K562 (cell line): Measurements from ENCODE around the gene CNTN4. TPM values are rescaled to one million over a fixed set of nuclear protein-coding genes. Genes with fewer than 3 reads are reported as not detected.

ENCODE experiments used
- ATAC-seq: fragments of 200-7000 bp; cut with Tn5 transposase; 3 replicates; pipeline ENCODE4 v1.9.1; 2020; ENCODE audit warnings: moderate library complexity
- BruUV-seq: library from RNA; stranded (reverse); fragments of 400-500 nt; replicated peaks from 2 replicates; lab custom pipeline; 2021; lab: Mats Ljungman, UMichigan
- CTCF ChIA-PET: fragments of 300-600 bp; formaldehyde crosslinking; extraction: SDS; loops from one replicate; lab custom pipeline; 2021; ENCODE audit warnings: low intra/inter-chr PET ratio; lab: Yijun Ruan, JAX
- POLR2A ChIA-PET: fragments of 300-600, 350-650 bp; sonication (Branson Sonifier 250); formaldehyde crosslinking; extraction: SDS; loops from one replicate; lab custom pipeline; 2021; ENCODE audit warnings: antibody characterized with exemption, inconsistent platforms; lab: Yijun Ruan, JAX
- DNase-seq, 4 experiments: peaks; one replicate each; pipeline versions ENCODE4 v3.0.0 to v3.0.0-alpha.2; 2011 to 2018; ENCODE audit warnings: low spot score in 3 of 4, mixed read lengths in 3 of 4; ENCODE audit errors: extremely low read depth in 1 of 4
- FAIRE-seq: peaks from 2 replicates; lab custom pipeline; 2011; peaks lifted over from hg19 to GRCh38; lab: Jason Lieb, UNC
- H2AFZ ChIP-seq: 2 replicates; pipeline ENCODE4 v1.6.0; 2011; ENCODE audit warnings: low read depth, low read length, control low read depth, inconsistent platforms
- H3K27ac ChIP-seq: fragments of 200-600 bp; 3 replicates; pipeline ENCODE4 v1.8.0; 2011; ENCODE audit warnings: low read depth, mild to moderate bottlenecking, control low read depth, inconsistent platforms, low read length, moderate library complexity, mixed read lengths; ENCODE audit errors: extremely low read depth
- H3K27me3 ChIP-seq, 2 experiments: fragments of 300-600 bp in 1 of 2; 2 replicates in 1 of 2; 3 replicates in 1 of 2; pipeline versions ENCODE4 v1.6.0 to v1.8.0; 2011; ENCODE audit warnings: inconsistent platforms in 2 of 2, low read length in 2 of 2, mild to moderate bottlenecking in 1 of 2, mixed read lengths in 1 of 2, moderate library complexity in 1 of 2; ENCODE audit not compliant: control insufficient read depth in 2 of 2, insufficient read depth in 2 of 2
- H3K36me3 ChIP-seq: fragments of 300-600 bp; 3 replicates; pipeline ENCODE4 v1.8.0; 2011; ENCODE audit warnings: mild to moderate bottlenecking, low read length, inconsistent platforms; ENCODE audit not compliant: control insufficient read depth, insufficient read depth
- H3K4me1 ChIP-seq, 2 experiments: fragments of 200-600 bp in 1 of 2; replicated peaks in 1 of 2; 2 replicates in 1 of 2; 3 replicates in 1 of 2; pipeline versions ENCODE4 v1.5.1 to v1.8.0; 2011; ENCODE audit warnings: inconsistent platforms in 2 of 2, low read length in 2 of 2, mild to moderate bottlenecking in 1 of 2, mixed read lengths in 1 of 2, moderate library complexity in 1 of 2; ENCODE audit not compliant: control insufficient read depth in 2 of 2, insufficient read depth in 2 of 2
- H3K4me2 ChIP-seq: 2 replicates; pipeline ENCODE4 v1.6.1; 2011; ENCODE audit warnings: low read length, control low read depth, inconsistent platforms, mixed read lengths; ENCODE audit not compliant: insufficient read depth
- H3K4me3 ChIP-seq: fragments of 200-600 bp; sonication (generic), shearing (Covaris generic); 2 replicates; pipeline ENCODE4 v1.5.1; 2016; ENCODE audit warnings: control low read depth, inconsistent platforms
- H3K79me2 ChIP-seq: fragments of 200-600 bp; 3 replicates; pipeline ENCODE4 v1.8.0; 2011; ENCODE audit warnings: low read length, inconsistent platforms; ENCODE audit not compliant: control insufficient read depth, insufficient read depth
- H3K9ac ChIP-seq, 2 experiments: 2 replicates each; pipeline versions ENCODE4 v1.6.0 to v1.6.1; 2011; ENCODE audit warnings: low read depth in 2 of 2, low read length in 2 of 2, control low read depth in 1 of 2, inconsistent platforms in 1 of 2, mild to moderate bottlenecking in 1 of 2, mixed read lengths in 1 of 2; ENCODE audit not compliant: insufficient read depth in 1 of 2
- H3K9me1 ChIP-seq: one replicate; pipeline ENCODE4 v1.6.0; 2011; ENCODE audit warnings: inconsistent platforms, mild to moderate bottlenecking, low read length, moderate library complexity; ENCODE audit not compliant: control insufficient read depth, insufficient read depth
- H3K9me3 ChIP-seq: replicated peaks from 2 replicates; pipeline ENCODE4 v1.5.1; 2011; ENCODE audit warnings: low read depth, low read length, inconsistent platforms; ENCODE audit not compliant: control insufficient read depth, insufficient read depth
- H4K20me1 ChIP-seq: replicated peaks from 2 replicates; pipeline ENCODE4 v1.6.1; 2011; ENCODE audit warnings: low read length, inconsistent platforms, mixed read lengths; ENCODE audit not compliant: control insufficient read depth, insufficient read depth
- ETV5 ChIP-seq: sonication (generic); formaldehyde crosslinking; IDR thresholded peaks from 2 replicates; pipeline ENCODE4 v1.4.0; 2020; ENCODE audit warnings: low read depth, mild to moderate bottlenecking, missing genetic modification reagents
- HMG20B ChIP-seq: fragments of 250-450 bp; sonication (Bioruptor Pico); IDR thresholded peaks from 2 replicates; pipeline ENCODE4 v1.5.0; 2021; ENCODE audit warnings: mild to moderate bottlenecking
- PCBP1 ChIP-seq: fragments of 200-400 bp; formaldehyde crosslinking; IDR thresholded peaks from 2 replicates; pipeline ENCODE4 v1.6.1; 2018; ENCODE audit warnings: mild to moderate bottlenecking, low read depth, low read length; ENCODE audit not compliant: poor library complexity, severe bottlenecking
- PHB ChIP-seq: fragments of 250-450 bp; sonication (Bioruptor Pico); IDR thresholded peaks from 2 replicates; pipeline ENCODE4 v1.5.0; 2021
- PKNOX1 ChIP-seq: fragments of 450-650 bp; IDR thresholded peaks from 2 replicates; pipeline ENCODE4 v1.6.1; 2016
- RBM34 ChIP-seq: fragments of 200-400 bp; formaldehyde crosslinking; IDR thresholded peaks from 2 replicates; pipeline ENCODE4 v1.6.1; 2018; ENCODE audit warnings: low read length, borderline replicate concordance; ENCODE audit not compliant: insufficient read depth
- SAP30 ChIP-seq: fragments of 200-600 bp; sonication (generic); IDR thresholded peaks from 2 replicates; pipeline ENCODE4 v1.6.1; 2012; ENCODE audit warnings: borderline replicate concordance, low read depth, mild to moderate bottlenecking, moderate library complexity, low read length, control low read depth, inconsistent platforms; ENCODE audit not compliant: insufficient read depth, poor library complexity, severe bottlenecking
- STAT5B ChIP-seq: fragments of 250-450 bp; sonication (Bioruptor Pico); IDR thresholded peaks from 2 replicates; pipeline ENCODE4 v1.8.0; 2021; ENCODE audit warnings: mild to moderate bottlenecking, inconsistent platforms
- TAF9B ChIP-seq: fragments of 450-650 bp; IDR thresholded peaks from 2 replicates; pipeline ENCODE4 v1.6.1; 2018; ENCODE audit warnings: mild to moderate bottlenecking; ENCODE audit not compliant: partially characterized antibody
- USF2 ChIP-seq: sonication (generic); formaldehyde crosslinking; IDR thresholded peaks from 2 replicates; pipeline ENCODE4 v1.5.0; 2020; ENCODE audit warnings: missing genetic modification reagents
- ZBTB8A ChIP-seq: fragments of 450-650 bp; IDR thresholded peaks from 2 replicates; pipeline ENCODE4 v1.6.1; 2018; ENCODE audit warnings: mild to moderate bottlenecking, moderate library complexity; ENCODE audit not compliant: partially characterized antibody
- ZNF232 ChIP-seq: sonication (generic); formaldehyde crosslinking; IDR thresholded peaks from 2 replicates; pipeline ENCODE4 v1.8.0; 2022; ENCODE audit warnings: mild to moderate bottlenecking, missing genetic modification reagents
- ZNF76 ChIP-seq: fragments of 250-450 bp; sonication (Bioruptor Pico); IDR thresholded peaks from 2 replicates; pipeline ENCODE4 v1.4.0; 2020; ENCODE audit warnings: mild to moderate bottlenecking, moderate library complexity, borderline replicate concordance
- ZNF764 ChIP-seq: fragments of 250-450 bp; sonication (Bioruptor Pico); IDR thresholded peaks from 2 replicates; pipeline ENCODE4 v1.4.0; 2020; ENCODE audit warnings: low read depth, mild to moderate bottlenecking, moderate library complexity
- WGBS: fragments of 100-300 bp; shearing (Covaris generic); methylation state at CpG from one replicate; pipeline ENCODE4 v1.1.6; 2016; ENCODE audit warnings: low coverage, mixed read lengths; ENCODE audit not compliant: insufficient coverage; ENCODE audit errors: missing lambda C conversion rate; 5-methylcytosine and 5-hydroxymethylcytosine counted together
- in situ Hi-C: fragments of 300-500 bp; cut with MboI; formaldehyde crosslinking; loops from 4 replicates; pipeline ENCODE4 v1.15.0; 2018; ENCODE audit warnings: inconsistent platforms, mixed read lengths
- intact Hi-C: fragments of 100-400 bp; cut with micrococcal nuclease; formaldehyde crosslinking; loops from 2 replicates; pipeline ENCODE4 v1.14.2; 2022
- polyA plus RNA-seq, 8 experiments: library from polyadenylated mRNA; depleted of rRNA in 4 of 8; stranded (reverse) in 5 of 8; unstranded in 3 of 8; fragments of >200 nt; fragmentation: Nextera tagmentation in 2 of 8; fragmentation: Illumina TruSeq in 1 of 8; extraction: Ambion mirVana in 2 of 8; extraction: Trizol in 1 of 8; gene quantifications; 2 replicates each; pipeline versions ENCODE4 v1.2.1 to v1.2.3, GENCODE V29; 2011 to 2014; ENCODE audit warnings: inconsistent platforms in 1 of 8, missing spikeins in 1 of 8
- total RNA-seq, 7 experiments: library from RNA; depleted of rRNA in 6 of 7; stranded (reverse); fragments of >200 nt in 6 of 7; fragmentation: Illumina TruSeq in 2 of 7; extraction: Trizol in 2 of 7; gene quantifications; 2 replicates each; pipeline versions ENCODE4 v1.2.1 to v1.2.3, GENCODE V29; 2011 to 2021; ENCODE audit warnings: low replicate concordance in 1 of 7
- TF ChIP-seq, protein P1 (sequence below): fragments of 250-450 bp; sonication (Bioruptor Pico); IDR thresholded peaks from 2 replicates; pipeline ENCODE4 v1.4.0; 2020; ENCODE audit warnings: mild to moderate bottlenecking, moderate library complexity, borderline replicate concordance
- TF ChIP-seq, protein P2 (sequence below): IDR thresholded peaks from 3 replicates; pipeline ENCODE4 v1.6.1; 2011; ENCODE audit warnings: borderline replicate concordance, mild to moderate bottlenecking; ENCODE audit not compliant: insufficient read length, insufficient read depth

Gene CNTN4
- total and polyA plus RNA-seq, 9 of the 15 experiments (the other 6 are each of a cell fraction or from before 2014, with no cell fraction given) = not detected

GRCh38 chr3:2476996-2477395, 378.3 kb downstream of the CNTN4 start (continued):
- TF ChIP-seq, protein P1, sequence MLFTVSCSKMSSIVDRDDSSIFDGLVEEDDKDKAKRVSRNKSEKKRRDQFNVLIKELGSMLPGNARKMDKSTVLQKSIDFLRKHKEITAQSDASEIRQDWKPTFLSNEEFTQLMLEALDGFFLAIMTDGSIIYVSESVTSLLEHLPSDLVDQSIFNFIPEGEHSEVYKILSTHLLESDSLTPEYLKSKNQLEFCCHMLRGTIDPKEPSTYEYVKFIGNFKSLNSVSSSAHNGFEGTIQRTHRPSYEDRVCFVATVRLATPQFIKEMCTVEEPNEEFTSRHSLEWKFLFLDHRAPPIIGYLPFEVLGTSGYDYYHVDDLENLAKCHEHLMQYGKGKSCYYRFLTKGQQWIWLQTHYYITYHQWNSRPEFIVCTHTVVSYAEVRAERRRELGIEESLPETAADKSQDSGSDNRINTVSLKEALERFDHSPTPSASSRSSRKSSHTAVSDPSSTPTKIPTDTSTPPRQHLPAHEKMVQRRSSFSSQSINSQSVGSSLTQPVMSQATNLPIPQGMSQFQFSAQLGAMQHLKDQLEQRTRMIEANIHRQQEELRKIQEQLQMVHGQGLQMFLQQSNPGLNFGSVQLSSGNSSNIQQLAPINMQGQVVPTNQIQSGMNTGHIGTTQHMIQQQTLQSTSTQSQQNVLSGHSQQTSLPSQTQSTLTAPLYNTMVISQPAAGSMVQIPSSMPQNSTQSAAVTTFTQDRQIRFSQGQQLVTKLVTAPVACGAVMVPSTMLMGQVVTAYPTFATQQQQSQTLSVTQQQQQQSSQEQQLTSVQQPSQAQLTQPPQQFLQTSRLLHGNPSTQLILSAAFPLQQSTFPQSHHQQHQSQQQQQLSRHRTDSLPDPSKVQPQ = no peak
- no peak for TF ChIP-seq SAP30
- no peak for TF ChIP-seq PKNOX1
- TF ChIP-seq, all 486 proteins: peak for 0

DNA sequence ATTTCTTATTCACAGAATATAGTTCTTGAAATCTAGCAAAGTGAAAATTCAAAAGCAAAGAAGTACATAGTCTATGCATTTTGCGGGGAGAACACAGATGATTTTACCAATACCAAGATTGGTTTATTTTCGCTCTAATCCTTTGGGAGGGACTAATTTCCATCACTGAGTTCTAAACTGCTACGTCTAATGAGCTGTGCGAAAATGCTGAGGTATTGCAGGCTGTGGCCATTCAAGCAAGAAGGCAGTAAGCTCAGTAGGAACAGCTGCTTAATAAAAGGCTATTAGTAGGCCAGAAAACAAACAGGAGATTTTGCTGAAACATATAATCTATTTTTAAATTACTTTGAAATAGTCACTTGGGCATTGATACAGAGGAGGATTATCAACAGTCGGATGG, 379.0 kb downstream of the CNTN4 start:
- H3K79me2 ChIP-seq = no peaks in the 10 kb centered on the region
- in situ Hi-C loops = no loop called here
- H3K27me3 ChIP-seq = no peaks in the 10 kb centered on the region
- ChIA-PET CTCF (no interaction called here), POLR2A (no interaction called here)
- H4K20me1 ChIP-seq = no peaks in the 10 kb centered on the region
- intact Hi-C loops = no loop called here
- no peak for DNase-seq
- H3K4me2 ChIP-seq = no peak overlapping the region
- no peak overlapping the region for H3K9ac ChIP-seq
- H3K4me1 ChIP-seq = no peaks in the 10 kb centered on the region
- no peak for ATAC-seq
- H3K4me3 ChIP-seq = no peak overlapping the region
- no TSS peak for BruUV-seq
- FAIRE-seq = no peak
- 2% methylated on average over 5 of the region's 5 CpGs for WGBS
- no peaks in the 10 kb centered on the region for H3K9me1 ChIP-seq
- H3K36me3 ChIP-seq = no peaks in the 10 kb centered on the region
- H3K27ac ChIP-seq = no peak overlapping the region
- no peak overlapping the region for H2AFZ ChIP-seq
- H3K9me3 ChIP-seq = peaks cover 4% of the 10 kb centered on the region; the same call in 1 of the 2 replicates
- no peak for TF ChIP-seq ETV5 (CRISPR knock-in tag)
- no peak for TF ChIP-seq TAF9B
- TF ChIP-seq STAT5B (CRISPR knock-in tag) = no peak
- TF ChIP-seq, protein P2, sequence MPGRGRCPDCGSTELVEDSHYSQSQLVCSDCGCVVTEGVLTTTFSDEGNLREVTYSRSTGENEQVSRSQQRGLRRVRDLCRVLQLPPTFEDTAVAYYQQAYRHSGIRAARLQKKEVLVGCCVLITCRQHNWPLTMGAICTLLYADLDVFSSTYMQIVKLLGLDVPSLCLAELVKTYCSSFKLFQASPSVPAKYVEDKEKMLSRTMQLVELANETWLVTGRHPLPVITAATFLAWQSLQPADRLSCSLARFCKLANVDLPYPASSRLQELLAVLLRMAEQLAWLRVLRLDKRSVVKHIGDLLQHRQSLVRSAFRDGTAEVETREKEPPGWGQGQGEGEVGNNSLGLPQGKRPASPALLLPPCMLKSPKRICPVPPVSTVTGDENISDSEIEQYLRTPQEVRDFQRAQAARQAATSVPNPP = no peak
- TF ChIP-seq RBM34 = no peak
- no peak for TF ChIP-seq PHB
- no peak for TF ChIP-seq ZNF232
- no peak for TF ChIP-seq USF2 (CRISPR knock-in tag)
- TF ChIP-seq ZBTB8A = no peak
- TF ChIP-seq ZNF76 = no peak
- TF ChIP-seq PCBP1 = no peak
- no peak for TF ChIP-seq HMG20B (CRISPR knock-in tag)
- no peak for TF ChIP-seq ZNF764 (CRISPR knock-in tag)
